Left ventricle myocardium inferior (tissue), 1 donor: ENCODE results near the gene KCNJ11. TPM values are rescaled to one million over a fixed set of nuclear protein-coding genes. Genes with fewer than 3 reads are reported as not detected.
A peak's percentile ranks its signal among the peaks of the same experiment; 100 is the strongest.

Experiments
- DNase-seq: peaks from one replicate; pipeline ENCODE4 v3.0.0-alpha.2; 2020
- H3K27ac ChIP-seq: fragments of 200-600 bp; replicated peaks from 2 replicates; pipeline ENCODE4 v1.8.0; 2021
- H3K27me3 ChIP-seq: fragments of 200-600 bp; 2 replicates; pipeline ENCODE4 v1.8.0; 2021; ENCODE audit warnings: low read depth
- H3K36me3 ChIP-seq: fragments of 200-600 bp; 2 replicates; pipeline ENCODE4 v1.8.0; 2021
- H3K4me1 ChIP-seq: fragments of 200-600 bp; 2 replicates; pipeline ENCODE4 v1.8.0; 2021
- H3K4me3 ChIP-seq: fragments of 200-600 bp; 2 replicates; pipeline ENCODE4 v1.8.0; 2021; ENCODE audit warnings: mild to moderate bottlenecking, moderate library complexity
- H3K9me3 ChIP-seq: fragments of 200-600 bp; replicated peaks from 2 replicates; pipeline ENCODE4 v1.8.0; 2021
- intact Hi-C: fragments of 100-400 bp; cut with micrococcal nuclease; formaldehyde crosslinking; loops from one replicate; pipeline ENCODE4 v1.11.0; 2022
- total RNA-seq: library from RNA; stranded (reverse); fragmentation: NEBNext Ultra II Directional; extraction: Animal tissue kit (Norgen Biotek cat#: 25700); gene quantifications from one replicate; pipeline ENCODE4 v1.2.1, GENCODE V29; 2021
- TF ChIP-seq, protein P1 (sequence below): fragments of 200-600 bp; IDR thresholded peaks from 2 replicates; pipeline ENCODE4 v1.8.0; 2021; ENCODE audit warnings: antibody characterized with exemption, mild to moderate bottlenecking, borderline replicate concordance
- donor health status: DM: no; HTN: yes; CAD: no; lungs with severe emphysema.

KCNJ11 gene
- total RNA-seq, 1 donor from 2014 or later = 17.5 TPM

DNA sequence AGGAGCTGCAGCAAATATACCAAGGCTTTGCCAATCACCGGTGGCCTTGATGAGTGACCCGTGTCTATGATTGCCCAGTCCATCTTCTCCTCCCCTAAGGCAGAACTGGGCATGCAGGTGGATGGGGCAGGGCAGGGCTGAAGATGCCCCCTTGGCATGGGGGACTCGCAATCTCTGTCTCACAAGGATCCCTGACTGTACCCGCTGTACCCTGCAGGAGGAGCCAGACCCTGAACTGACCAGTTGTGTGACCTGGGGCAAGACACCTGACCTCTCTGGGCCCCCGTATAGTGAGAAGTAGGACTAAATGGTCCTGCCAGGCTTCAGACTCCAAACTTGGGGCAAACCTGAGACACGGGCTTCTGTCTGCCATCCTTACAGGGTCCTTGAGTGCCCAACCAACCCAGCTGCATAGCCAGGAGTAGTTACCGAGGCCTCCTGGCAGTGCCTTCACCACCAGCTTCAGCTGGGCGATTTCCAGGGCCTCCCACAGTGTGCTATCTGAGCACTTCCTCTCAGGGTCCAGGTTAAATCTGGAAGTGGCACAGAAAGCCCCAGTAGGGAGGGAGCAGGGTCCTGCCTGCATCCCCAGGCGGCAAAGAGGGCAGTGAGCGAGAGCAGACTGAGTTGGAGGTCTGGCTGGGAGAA is 6.4 kb upstream of the KCNJ11 start:
- TF ChIP-seq, protein P1, sequence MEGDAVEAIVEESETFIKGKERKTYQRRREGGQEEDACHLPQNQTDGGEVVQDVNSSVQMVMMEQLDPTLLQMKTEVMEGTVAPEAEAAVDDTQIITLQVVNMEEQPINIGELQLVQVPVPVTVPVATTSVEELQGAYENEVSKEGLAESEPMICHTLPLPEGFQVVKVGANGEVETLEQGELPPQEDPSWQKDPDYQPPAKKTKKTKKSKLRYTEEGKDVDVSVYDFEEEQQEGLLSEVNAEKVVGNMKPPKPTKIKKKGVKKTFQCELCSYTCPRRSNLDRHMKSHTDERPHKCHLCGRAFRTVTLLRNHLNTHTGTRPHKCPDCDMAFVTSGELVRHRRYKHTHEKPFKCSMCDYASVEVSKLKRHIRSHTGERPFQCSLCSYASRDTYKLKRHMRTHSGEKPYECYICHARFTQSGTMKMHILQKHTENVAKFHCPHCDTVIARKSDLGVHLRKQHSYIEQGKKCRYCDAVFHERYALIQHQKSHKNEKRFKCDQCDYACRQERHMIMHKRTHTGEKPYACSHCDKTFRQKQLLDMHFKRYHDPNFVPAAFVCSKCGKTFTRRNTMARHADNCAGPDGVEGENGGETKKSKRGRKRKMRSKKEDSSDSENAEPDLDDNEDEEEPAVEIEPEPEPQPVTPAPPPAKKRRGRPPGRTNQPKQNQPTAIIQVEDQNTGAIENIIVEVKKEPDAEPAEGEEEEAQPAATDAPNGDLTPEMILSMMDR = no peak
- intact Hi-C loops = no loop called here
- H3K4me1 ChIP-seq = peaks cover 1% of the 10 kb centered on the region

GRCh38 chr11:17393472-17393871 is 5.0 kb upstream of the KCNJ11 start:
- H3K27ac ChIP-seq = no peak overlapping the region
- TF ChIP-seq, protein P1 = no peak
- H3K36me3 ChIP-seq = no peaks in the 10 kb centered on the region
- intact Hi-C loops = no loop called here
- H3K27me3 ChIP-seq = peaks cover 3% of the 10 kb centered on the region
- no peak for DNase-seq
- H3K4me3 ChIP-seq = no peak overlapping the region
- H3K4me1 ChIP-seq = peaks cover 12% of the 10 kb centered on the region
- no peaks in the 10 kb centered on the region for H3K9me3 ChIP-seq

More for the DNA sequence above, 6.4 kb upstream of the KCNJ11 start:
- Histone ChIP-seq H3K4me3 (no peak overlapping the region), H3K9me3 (no peaks in the 10 kb centered on the region), H3K27ac (no peak overlapping the region), H3K27me3 (no peaks in the 10 kb centered on the region), H3K36me3 (no peaks in the 10 kb centered on the region)
- no peak for DNase-seq

- no peak for DNase-seq
- no peaks in the 10 kb centered on the region for H3K36me3 ChIP-seq
- TF ChIP-seq, protein P1 = no peak
- H3K4me3 ChIP-seq = no peak overlapping the region
- H3K27ac ChIP-seq = no peak overlapping the region
- intact Hi-C loops = no loop called here
- peaks cover 16% of the 10 kb centered on the region for H3K4me1 ChIP-seq
- H3K27me3 ChIP-seq = peaks cover 9% of the 10 kb centered on the region
- H3K9me3 ChIP-seq = no peaks in the 10 kb centered on the region
These were observed 4.4 kb upstream of the KCNJ11 start for GRCh38 chr11:17392872-17393271.

- DNase-seq = no peak
- TF ChIP-seq, protein P1 = no peak
- H3K4me1 ChIP-seq = peaks cover 20% of the 10 kb centered on the region
- H3K27ac ChIP-seq = no peak overlapping the region
- H3K4me3 ChIP-seq = no peak overlapping the region
- H3K27me3 ChIP-seq = peaks cover 17% of the 10 kb centered on the region
- intact Hi-C loops = no loop called here
- H3K9me3 ChIP-seq = no peaks in the 10 kb centered on the region
- no peaks in the 10 kb centered on the region for H3K36me3 ChIP-seq
These were observed 3.3 kb upstream of the KCNJ11 start for GRCh38 chr11:17391493-17392355.

DNA sequence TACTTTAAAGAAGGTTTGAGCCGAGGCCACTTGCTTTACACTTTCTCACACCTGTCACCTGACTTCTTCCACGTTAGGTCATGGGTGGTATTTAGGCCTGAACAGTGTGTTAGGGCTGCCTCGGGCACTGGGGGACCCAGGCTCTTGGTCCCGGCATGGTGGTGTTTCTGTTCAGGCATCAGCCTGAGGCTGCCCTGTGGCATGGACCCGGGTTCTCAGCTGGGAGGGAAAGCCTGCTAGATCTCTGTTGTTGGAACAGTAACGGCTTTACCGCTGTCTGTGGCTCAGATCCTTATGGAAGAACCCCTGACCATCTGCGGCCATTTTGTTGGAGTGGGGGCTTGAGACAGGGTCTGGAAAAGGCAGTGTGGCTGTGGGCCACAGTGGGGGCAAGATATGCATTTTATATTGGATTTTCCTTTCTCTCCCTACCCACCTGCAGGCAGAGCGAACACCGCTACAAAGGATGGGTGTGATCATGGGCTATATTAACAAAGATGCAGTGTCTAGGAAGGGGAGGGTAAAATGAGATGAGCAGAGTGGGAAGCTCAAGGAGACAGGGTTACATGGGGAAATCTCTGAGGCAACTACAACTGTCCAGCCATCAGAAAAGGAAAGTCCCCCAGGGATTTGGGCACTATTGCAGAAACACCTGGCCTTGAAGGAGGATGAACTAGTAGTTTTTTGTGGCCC is 1.6 kb upstream of the KCNJ11 start:
- no peaks in the 10 kb centered on the region for H3K36me3 ChIP-seq
- no peaks in the 10 kb centered on the region for H3K9me3 ChIP-seq
- no peak overlapping the region for H3K27ac ChIP-seq
- H3K4me1 ChIP-seq = peaks cover 35% of the 10 kb centered on the region
- peaks cover 28% of the 10 kb centered on the region for H3K27me3 ChIP-seq
- intact Hi-C loops = no loop called here
- TF ChIP-seq, protein P1 = no peak
- no peak for DNase-seq
- peak overlapping the region; percentile 66 for H3K4me3 ChIP-seq
